ENCODE measurements around the gene MROH7. TPM values are rescaled to one million over a fixed set of nuclear protein-coding genes. Genes with fewer than 3 reads are reported as not detected.

MROH7 gene
- total and polyA plus RNA-seq, 2 of the 13 experiments (the other 11 are each of a cell fraction or from before 2014, with no cell fraction given), result 0.09 TPM

- no peak overlapping the region for H3K4me2 ChIP-seq (ENCODE audit: low read depth, low read length)
- no peaks in the 10 kb centered on the region for H4K20me1 ChIP-seq (ENCODE audit: insufficient read depth, low read length)
- FAIRE-seq (no peak), DNase-seq (ENCODE audit: low spot score) (no peak), ATAC-seq (no peak)
- peaks cover 4% of the 10 kb centered on the region; the same call in 1 of the 2 replicates for H3K9me3 ChIP-seq (ENCODE audit: low read length)
- no peaks in the 10 kb centered on the region; a peak in 2 of 5 replicates for H3K27me3 ChIP-seq (ENCODE audit: control insufficient read depth in 1 of 2, insufficient read depth in 2 of 2, low read length in 2 of 2)
- no peak for TF ChIP-seq SNAPC4 (CRISPR knock-in tag; IDR thresholded peaks at IDR 0.05)
- TF ChIP-seq PRDM15 (CRISPR knock-in tag; IDR thresholded peaks at IDR 0.05), result no peak
- TF ChIP-seq ZC3H13 (CRISPR knock-in tag; IDR thresholded peaks at IDR 0.05), result no peak
- TF ChIP-seq RAD21 (CRISPR knock-in tag; IDR thresholded peaks at IDR 0.05), result no peak
- BruUV-seq (replicated peaks), result no TSS peak
- 42% methylated on average over 5 of the region's 5 CpGs for WGBS (ENCODE audit: low lambda C conversion rate)
- ChIA-PET POLR2A (no interaction called here), CTCF (ENCODE audit: low intra/inter-chr PET ratio, low total read pairs) (no interaction called here)
- in situ Hi-C loops (cut with HindIII; ENCODE audit: extremely low pct_ligation_motif_present, low pct_unique_long_range_greater_than_20kb) (no loop called here), intact Hi-C loops (cut with micrococcal nuclease; ENCODE audit: unreplicated experiment) (no loop called here)
- H3K4me1 ChIP-seq (ENCODE audit: insufficient read depth, low read length), result no peaks in the 10 kb centered on the region
- no peaks in the 10 kb centered on the region for H3K79me2 ChIP-seq (ENCODE audit: insufficient read depth, low read length)
- no peak overlapping the region for H3K9ac ChIP-seq (ENCODE audit: insufficient read depth, low read depth, low read length)
- H3K27ac ChIP-seq (ENCODE audit: extremely low read length, insufficient read depth, low read length), result no peak overlapping the region
- H3K4me3 ChIP-seq (replicated peaks in 1 of 3; ENCODE audit: insufficient read depth in 1 of 3, low read depth in 2 of 3, low read length in 3 of 3), result no peak overlapping the region
- no peak overlapping the region for H2AFZ ChIP-seq (ENCODE audit: low read length)
- no peaks in the 10 kb centered on the region for H3K36me3 ChIP-seq (replicated peaks in 1 of 2; ENCODE audit: control insufficient read depth in 1 of 2, insufficient read depth in 2 of 2, low read length in 2 of 2)
Measured at GRCh38 chr1:54665852-54666251, 24.3 kb downstream of the MROH7 start.

Data from HepG2 (cell line).